NCI-H2029 treated with DMSO at 0.1 percent for 48 hours (cell line): ENCODE results near the gene ZNF148.
"Not testable (repeated sequence)": the region's sequence is repeated elsewhere in the genome, so short reads cannot be mapped to it uniquely, and the experiment has no call there.

Experiments
- DNase-seq: peaks from one replicate; lab custom pipeline; 2025; lab: John Stamatoyannopoulos, UW

The ZNF148 gene

GRCh38 chr3:125375950-125376679 lies 990 bp upstream of the ZNF148 start:
- DNase-seq: no peak

DNA sequence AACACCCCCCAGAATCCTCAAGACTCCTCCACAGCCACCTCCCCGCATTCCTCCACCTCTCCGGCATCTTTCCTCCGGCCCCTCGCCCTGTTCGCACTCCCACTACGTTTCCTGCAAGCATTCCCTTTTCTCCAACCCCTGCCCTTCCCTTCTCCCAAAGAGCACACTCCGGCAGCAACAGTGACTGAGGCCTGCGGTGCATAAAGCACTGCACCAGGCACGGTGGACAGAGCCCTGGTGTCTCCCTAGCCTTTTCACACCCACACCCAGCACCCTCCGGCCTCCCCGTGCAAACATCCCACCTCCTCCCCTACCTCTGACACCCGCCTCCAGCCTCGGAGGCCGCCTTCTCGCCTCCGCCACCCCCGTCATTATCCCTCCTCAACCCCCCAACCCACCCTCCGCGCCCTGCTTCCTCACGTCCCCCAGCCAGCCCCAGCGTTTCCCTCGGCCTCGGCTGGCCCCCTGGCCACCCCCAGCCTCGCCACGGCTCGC lies 577 bp downstream of the ZNF148 start:
- DNase-seq: peak; percentile 21

GRCh38 chr3:125367403-125368230 lies 7.5 kb downstream of the ZNF148 start:
- no peak for DNase-seq

- DNase-seq: no peak
These were observed 9.0 kb downstream of the ZNF148 start for GRCh38 chr3:125366132-125366531.

DNA sequence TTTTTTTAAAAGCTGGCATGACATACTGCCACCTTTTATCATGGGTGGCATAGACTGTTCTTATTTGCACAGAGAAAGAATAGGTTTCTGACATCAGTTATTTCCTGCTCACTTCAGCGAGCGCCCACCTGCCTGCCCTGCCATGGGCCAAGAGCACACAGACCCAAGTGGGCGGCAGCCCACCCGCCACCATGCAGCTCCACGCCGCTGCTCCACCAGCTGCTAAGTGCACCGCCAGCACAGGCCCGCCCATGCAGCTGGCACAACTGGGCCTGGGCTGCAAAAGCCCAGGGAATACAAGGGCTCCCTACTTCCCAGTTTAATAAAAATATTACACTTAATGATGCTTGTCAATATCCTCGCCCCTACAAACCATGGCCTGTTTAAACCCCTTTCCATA lies 15.4 kb downstream of the ZNF148 start:
- no peak for DNase-seq

GRCh38 chr3:125358923-125359322 lies 16.2 kb downstream of the ZNF148 start:
- no peak for DNase-seq

GRCh38 chr3:125357837-125358236 lies 17.3 kb downstream of the ZNF148 start:
- no peak for DNase-seq

DNA sequence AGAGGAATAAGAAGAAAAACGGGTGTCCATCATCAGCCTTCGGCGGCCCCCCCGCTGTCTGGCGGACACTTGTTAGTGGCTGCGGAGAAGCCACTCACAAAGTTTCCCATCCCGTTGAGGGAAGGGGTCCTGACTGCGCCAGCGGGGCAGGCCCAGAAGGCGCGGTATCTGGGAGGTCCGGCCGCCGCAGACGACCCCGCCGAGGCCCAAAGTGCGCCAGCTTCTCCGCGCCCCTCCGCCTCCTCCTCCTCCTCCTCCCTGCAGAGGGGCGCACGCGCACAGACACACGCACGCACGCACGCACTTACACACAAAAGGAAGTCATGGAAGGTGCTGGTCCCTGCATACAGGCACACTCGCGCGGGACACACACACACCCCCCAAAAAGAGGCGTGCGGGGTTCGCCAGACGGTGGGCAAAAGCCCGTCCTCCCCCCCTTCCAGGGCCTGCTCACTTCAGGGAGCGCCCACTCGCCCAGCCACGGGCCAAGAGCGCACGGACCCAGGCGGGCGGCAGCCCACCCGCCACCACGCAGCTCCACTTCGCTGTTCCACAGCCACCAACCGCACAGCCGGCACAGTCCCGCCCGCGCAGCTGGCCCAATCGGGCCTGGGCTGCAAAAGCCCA lies 18.0 kb downstream of the ZNF148 start:
- DNase-seq: peak; percentile 27

DNA sequence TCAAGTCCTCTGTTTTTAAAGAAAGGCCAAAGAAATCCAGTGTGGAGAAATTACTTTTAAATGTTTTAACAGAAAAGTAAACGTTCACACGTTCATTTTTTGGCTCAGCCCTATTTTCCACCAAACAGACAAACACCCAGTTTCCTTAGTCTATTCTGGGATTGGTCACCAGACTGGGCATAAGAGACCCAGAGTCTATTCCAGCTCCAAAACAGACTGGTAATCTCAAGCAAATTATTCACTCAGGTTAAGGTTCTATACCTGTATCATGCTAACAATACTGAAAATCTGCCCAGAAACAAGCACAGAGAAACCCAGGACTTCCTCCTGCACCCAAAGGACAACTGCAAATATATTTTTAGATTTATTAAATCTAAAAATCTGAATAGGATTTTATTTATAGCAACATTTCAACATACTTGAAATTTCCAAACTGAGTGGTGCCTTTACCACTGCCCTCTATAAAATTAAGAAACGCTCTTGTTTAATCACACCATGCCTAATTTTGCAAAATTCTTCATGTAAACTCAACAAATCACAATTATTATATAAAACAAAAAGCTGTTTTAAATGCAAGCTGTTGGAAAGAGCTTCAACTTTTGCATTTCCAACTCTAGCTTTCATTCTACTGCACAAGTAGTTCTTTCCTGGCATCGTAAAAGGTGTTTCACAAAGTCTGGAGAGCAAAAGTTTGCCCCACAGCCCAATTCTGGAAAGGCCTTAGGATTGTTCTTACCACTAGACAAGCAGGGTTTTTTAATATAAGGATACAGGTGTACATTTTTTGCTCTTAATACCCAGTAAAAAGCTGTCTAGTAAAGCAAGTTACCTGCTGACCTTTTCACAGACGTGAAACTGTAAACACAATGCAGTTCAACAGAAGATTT lies 18.7 kb downstream of the ZNF148 start:
- DNase-seq: no peak

DNA sequence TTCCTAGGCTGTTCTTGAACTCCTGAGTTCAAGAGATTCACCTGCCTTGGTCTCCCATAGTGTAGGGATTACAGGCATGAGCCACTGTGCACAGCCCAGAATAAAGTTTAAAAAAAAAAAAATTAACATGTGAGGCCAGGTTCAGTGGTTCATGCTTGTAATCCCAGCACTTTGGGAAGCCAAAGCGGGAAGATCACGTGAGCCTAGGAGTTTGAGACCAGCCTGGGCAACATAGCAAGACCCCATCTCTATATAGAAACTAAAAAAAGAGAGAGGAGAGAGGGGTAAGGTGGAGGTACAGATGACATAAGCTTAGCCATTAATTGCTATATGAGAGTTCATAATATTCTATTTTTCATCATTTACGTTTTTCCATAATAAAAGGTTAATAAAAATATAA lies 21.5 kb downstream of the ZNF148 start:
- no peak for DNase-seq

DNA sequence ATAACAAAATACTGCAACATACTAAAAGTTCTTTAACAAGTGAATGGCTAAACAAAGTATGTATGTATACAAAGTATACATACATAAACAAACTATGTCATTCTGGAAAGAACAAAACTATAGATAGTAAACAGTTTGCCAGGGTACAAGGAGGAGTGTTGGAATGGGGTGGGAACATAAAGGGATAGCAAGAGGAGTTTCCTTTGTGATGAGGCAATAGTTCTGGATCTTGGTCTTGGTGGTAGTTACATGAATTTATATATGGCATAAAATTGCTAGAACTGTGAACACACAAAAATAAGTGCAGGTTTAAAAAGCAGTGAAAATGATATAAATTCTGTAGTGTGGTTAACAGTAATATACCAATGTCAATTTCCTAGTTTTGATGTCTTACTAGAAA lies 22.0 kb downstream of the ZNF148 start:
- no peak for DNase-seq

- DNase-seq: no peak
These were observed 23.2 kb downstream of the ZNF148 start for GRCh38 chr3:125351814-125352456.

DNA sequence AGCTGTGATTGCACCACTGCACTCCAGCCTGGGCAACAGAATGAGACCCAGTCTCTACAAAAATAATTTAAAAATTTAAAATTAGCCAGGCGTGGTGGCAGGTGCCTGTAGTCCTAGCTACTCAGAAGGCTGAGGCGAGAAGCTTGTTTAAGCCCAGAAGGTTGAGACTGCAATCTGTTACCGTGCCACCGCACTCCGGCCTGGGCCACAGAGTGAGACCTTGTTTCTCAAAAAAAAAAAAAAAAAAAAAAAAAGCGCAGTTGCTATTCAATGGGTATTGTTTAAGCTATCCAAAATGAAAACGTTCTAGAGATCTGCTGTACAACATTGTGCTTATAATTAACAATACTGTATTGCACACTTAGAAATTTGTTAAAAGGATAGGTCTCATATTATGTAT lies 24.0 kb downstream of the ZNF148 start:
- no peak for DNase-seq

GRCh38 chr3:125350597-125350996 lies 24.5 kb downstream of the ZNF148 start:
- no peak for DNase-seq

DNA sequence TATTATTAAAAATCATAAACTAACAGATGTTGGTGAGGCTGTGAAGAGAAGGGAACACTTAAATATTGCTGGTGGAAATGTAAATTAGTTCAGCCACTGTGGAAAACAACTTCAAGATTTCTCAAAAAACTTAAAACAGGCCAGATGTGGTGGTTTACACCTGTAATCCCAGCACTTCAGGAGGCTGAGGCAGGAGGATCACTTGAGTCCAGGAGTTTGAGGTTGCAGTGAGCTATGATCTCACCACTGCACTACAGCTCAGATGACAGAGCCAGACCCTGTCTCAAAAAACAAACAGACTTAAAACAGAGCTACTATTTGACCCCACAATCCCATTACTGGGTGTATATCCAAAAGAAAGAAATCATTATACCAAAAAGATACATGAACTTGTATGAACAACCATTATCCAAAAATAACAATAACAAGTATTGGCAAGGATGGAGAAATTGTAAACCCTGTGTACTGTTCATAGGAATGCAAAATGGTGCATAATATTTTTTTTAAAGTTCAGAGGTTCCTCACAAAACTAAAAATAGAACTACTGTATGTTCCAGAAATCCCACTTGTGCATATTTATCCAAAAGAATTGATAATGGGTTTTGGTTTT lies 25.5 kb downstream of the ZNF148 start:
- no peak for DNase-seq

- no peak for DNase-seq
These were observed 26.1 kb downstream of the ZNF148 start for GRCh38 chr3:125349055-125349454.

DNA sequence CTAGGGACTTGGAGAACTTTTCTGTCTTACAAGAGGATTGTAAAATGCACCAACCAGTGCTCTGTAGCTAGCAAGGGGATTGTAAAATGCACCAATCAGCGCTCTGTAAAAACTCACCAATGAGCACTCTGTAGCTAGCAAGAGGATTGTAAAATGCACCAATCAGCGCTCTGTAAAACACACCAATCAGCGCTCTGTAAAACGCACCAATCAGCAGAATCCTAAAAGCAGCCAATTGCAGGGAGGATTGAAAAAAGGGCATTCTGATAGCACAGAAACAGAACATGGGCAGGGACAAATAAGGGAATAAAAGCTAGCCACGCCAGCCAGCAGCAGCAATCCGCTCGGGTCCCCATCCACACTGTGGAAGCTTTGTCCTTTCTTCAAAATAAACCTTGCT lies 31.8 kb downstream of the ZNF148 start:
- not testable (repeated sequence) for DNase-seq

- DNase-seq: no peak
These were observed 35.0 kb downstream of the ZNF148 start for GRCh38 chr3:125340121-125340520.

DNA sequence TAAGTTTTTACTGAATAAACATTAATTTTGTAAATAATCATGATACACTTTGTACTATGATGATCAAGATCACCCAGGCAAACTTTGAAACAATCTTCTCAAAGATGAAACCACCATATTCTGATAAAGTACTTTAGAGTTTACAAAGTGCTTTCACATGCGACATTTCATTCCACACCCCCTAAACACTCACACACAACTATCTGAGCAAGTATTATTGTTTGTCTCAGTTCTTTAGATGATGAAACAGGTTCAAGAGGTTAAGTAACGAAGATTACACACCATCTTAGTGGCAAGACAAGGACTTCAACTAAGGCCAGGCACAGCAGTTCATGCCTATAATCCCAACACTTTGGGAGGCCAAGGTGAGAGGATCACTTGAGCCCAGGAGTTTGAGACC lies 37.6 kb downstream of the ZNF148 start:
- DNase-seq: no peak

- DNase-seq: no peak
These were observed 40.2 kb downstream of the ZNF148 start for GRCh38 chr3:125334675-125335560.
